NB4 (cell line): ENCODE data around the gene BPGM.

Source experiments
- CTCF ChIP-seq: IDR thresholded peaks from one replicate; pipeline ENCODE4 v1.5.1; 2012; ENCODE audit warnings: low read depth, low read length
- MAX ChIP-seq: IDR thresholded peaks from 2 replicates; pipeline ENCODE4 v1.6.1; 2011; ENCODE audit warnings: low read depth, low read length
- MYC ChIP-seq: IDR thresholded peaks from 2 replicates; pipeline ENCODE4 v1.6.1; 2011; ENCODE audit warnings: low read depth, low read length
- POLR2A ChIP-seq: IDR thresholded peaks from 2 replicates; pipeline ENCODE4 v1.6.1; 2011; ENCODE audit warnings: mild to moderate bottlenecking; ENCODE audit not compliant: insufficient read length; ENCODE audit errors: extremely low read depth

- TF ChIP-seq CTCF, result no peak
- no peak for TF ChIP-seq MAX
- TF ChIP-seq POLR2A, result no peak
- TF ChIP-seq MYC, result no peak
These were observed 26.9 kb upstream of the BPGM start for GRCh38 chr7:134619627-134620331.
